GM19468 (cell line): ENCODE measurements around the gene DDX3Y.

ENCODE experiments used
- ATAC-seq: cut with Tn5 transposase; IDR thresholded peaks from one replicate; pipeline ENCODE4 v1.9.1; 2021; ENCODE audit warnings: mild to moderate bottlenecking, moderate library complexity, moderate number of reproducible peaks; ENCODE audit not compliant: unreplicated experiment; ENCODE audit errors: extremely low read depth

Gene DDX3Y

DNA sequence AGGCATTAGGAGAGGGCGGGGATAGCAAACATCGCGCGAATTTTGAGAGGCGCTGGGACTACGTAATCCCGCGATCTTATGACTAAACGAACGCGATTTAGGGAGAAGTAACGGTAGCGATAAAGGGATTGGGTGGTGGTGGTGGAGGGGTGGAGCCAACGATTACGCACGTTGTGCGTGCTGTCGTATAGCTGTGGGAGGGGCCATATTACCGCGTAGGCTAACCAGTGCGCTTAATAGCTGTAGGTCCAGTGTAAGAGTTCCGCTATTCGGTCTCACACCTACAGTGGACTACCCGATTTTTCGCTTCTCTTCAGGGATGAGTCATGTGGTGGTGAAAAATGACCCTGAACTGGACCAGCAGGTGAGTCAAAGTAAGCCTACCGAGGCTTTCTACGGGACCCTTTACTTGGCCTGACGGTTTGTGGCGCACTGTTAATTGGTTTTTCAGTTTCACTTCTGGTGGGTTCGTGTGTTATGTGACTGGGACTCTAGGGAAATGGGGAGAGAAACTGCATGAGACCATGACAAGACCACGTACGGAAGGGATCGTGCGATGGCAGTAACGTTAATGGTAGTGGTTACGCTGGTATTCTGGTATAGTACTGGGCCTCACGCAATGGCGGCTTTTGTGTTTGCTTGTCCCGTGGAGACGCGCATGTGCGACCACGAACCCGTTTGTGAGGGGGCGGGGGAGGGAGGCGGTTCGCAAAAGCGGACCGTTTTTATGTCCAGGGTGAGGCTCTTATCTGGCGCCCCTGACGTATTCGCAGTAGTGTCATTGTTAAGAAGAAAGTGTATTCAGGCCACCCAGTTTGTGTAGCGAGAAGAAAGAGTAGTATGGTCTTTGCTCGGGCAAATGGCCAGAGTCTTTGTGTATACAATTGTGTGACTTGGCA is at the start of gene DDX3Y:
Gene DDX3Y, plus strand, starts transcription at position 251 of the 899 bp plus-strand sequence. Its CDS starts 69 bp downstream, at position 320.
- no peak for ATAC-seq

DNA sequence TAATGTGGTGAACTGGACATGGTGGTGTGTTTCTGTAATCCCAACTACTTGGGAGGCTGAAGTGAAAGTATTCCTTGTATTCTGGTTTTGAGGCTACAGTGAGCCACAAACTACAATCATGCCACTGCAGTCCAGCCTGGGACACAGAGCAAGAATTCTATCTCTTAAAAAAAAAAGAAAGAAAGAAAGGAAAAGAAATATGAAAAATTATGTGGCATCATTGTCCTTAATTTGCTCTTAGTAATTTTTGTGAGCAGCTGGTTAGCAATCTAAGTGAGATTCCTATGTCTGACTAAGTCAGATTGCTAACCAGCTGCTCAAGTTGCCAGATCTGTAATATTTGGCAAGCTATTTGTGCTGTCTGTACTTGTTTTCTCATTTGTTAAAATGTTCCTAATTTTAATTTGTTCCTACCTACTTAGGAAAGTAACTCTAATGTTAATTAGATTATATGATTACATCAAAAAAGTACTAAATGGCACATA is 48.8 kb upstream of the DDX3Y start:
- no peak for ATAC-seq

DNA sequence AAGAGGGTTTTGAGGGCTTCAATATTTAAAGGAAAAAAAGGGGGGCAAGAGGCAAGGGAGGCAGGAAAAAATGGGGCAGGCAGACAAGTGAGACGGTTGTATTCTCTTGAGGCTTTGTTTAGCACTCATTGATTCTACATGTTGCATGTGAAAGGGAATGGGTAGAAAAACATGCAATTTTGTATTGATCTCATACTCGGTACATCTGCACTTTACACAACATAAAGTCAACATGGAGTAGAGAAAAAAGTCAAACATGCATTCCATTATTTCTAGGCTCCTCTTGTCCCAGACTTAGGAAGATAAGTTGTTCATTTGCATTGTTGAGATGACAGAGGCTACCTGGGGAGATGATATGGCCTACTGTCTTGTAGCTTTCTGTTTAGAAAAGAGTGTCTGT is 36.7 kb upstream of the DDX3Y start:
- ATAC-seq = no peak

DNA sequence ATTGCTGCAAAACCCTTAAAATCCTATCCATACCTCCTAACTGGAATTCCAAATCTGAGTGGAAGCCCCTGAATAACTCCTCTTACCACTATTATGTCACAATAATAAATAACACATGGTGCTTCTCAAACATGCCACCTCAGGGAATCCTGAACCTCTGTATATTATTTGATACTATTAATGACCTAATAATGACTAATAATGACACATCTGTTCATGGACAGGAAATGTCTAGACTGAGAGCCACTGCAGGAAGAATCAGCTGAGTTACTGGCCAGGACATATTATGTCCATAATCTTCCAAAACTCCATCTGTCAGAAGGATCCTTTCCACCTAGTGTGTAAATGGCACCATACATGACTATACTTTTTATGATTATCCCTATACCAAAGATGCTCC is 7.7 kb upstream of the DDX3Y start:
- no peak for ATAC-seq

DNA sequence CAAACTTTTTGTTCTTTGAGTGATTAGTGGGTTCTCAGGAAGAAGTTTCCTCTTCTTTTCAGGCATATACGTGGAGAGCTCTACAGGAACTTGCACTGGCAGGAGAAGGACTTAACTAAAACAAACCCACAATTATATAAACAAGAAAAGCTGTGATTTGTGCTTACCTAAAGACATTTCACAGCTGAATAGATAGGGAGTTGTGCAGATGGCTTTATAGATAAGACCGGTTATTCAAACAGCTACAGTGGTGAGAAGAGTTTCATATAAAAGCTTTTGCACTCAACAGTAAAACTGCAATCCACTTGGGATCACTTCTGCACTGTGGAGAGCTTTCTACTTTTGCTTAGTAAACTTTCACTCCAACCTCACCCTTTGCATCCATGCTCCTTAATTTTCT is 6.1 kb upstream of the DDX3Y start:
- ATAC-seq = no peak

DNA sequence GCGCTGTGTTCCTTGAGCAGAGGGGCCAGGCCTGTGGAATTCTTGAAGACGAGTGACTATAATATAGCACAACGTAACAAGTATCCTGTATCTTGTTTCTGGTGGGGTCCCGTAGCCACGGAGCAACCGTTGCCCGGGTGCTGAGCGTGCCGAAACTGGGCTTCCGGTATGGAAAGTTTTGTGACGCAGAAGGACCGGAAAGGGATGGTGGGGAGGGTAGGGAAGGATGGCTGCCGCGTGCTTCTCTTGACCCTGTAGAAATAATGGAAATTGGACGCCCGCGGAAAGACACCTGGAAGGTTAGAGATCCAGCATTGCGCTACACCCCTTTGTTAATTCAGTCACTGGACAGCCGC is 827 bp downstream of the DDX3Y start:
- no peak for ATAC-seq

DNA sequence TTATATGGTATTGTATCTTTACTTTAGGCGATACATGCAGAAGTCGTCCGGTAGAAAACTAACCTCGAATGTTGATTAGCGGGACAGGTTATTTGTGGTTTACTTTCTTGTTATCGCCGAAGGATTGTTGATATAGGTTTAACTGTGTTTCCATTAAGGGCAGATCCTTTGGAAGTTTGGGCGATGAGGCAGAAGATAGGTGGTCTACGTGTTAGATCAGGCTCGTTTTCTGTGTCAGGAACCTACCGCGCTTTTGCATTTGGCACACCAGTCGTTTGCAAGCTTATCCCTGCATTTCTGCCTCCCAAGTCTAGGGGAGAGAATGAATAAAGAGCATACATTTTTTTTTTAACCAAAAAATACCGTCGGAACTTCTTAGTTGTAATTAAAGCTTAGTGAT is 1.2 kb downstream of the DDX3Y start:
- no peak for ATAC-seq

DNA sequence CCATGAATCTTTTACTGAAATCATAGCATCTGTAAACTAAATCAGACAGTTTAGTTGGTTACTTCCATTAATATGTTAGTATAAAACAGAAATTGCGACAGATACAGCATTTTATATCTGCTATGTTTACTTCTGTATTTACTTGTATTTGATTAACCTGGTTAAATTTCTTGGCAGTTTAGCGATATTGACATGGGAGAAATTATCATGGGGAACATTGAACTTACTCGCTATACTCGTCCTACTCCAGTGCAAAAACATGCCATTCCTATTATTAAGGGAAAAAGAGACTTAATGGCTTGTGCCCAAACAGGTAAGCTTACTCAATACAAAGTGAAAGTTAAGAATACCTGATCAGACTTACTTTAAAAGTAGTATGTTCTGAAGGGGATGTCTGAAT is 8.9 kb downstream of the DDX3Y start:
- no peak for ATAC-seq

DNA sequence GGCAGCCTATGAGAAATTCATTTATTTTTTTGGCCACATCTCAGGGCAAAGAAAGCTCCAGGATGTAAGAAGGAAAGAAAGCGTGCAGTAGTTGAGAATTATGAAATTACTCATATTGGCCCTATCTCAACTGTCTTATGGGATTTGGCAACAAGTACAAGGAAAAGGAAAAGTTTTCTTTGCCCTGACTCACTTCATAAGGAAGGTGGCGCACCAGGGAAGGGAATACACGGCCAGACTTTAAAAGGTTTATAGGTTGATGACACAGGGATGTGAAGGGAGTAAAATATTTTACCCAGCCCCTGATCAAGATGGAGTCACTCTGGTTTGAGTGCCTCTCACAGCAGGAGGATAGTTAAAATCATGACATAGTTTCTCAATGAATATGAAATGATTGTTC is 23.4 kb downstream of the DDX3Y start:
- ATAC-seq = no peak

DNA sequence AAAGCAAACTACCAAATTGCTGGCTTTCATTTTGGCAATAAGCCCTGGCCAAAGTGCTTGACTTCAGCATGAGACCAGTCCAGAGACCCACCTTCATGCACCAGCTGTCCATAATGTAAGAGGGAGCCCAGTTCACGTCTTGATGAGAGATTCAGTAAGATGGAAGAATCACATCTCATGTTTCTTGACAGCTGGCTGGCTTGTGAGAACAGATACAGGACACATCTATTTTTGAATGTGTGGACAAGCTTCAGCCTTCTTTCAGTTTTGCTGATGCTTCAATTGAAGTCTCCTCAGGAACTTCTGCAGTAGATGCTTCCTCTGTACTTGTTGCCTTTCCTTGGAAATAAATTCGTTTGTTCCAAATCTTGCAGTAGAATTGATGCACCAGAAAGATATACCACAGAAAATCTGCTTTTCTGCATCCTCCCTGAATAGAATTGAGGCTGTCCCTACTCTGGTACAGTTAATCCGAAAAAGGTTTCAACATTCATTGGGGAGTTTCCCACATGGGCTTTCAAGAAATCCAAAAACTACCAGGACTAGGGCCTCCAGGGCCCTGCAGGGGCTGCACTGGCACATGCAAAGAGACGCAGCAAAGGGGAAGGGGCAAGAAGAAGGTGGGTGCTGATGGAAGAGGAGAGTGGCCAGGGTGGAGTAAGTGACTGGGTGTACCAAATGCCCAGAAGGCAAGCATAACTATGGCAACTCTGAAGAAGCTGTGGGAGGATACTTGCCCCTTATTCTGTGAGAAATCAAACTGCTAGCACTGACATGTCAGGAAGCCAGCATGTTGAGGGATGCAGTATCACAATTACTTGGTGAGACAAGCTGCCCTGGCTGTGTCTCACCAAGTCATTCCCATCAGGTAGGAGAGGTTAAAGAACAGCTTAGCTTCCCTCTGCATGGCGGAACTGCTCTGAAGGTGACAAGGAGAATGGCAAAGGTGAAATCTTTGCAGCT is 37.3 kb downstream of the DDX3Y start:
- ATAC-seq = no peak
